Suprapubic skin (tissue), 4 donors: ENCODE results near the gene IKBKG.
"Not testable (repeated sequence)": the region's sequence is repeated elsewhere in the genome, so short reads cannot be mapped to it uniquely, and the experiment has no call there.

Source experiments
- CTCF ChIP-seq, 2 donors: fragments of 200-600 bp in 1 of 2; fragments of 450-650 bp in 1 of 2; sonication (generic) in 1 of 2; IDR thresholded peaks; one replicate each; pipeline ENCODE4 v1.5.1; 2016 to 2019; ENCODE audit warnings: antibody characterized with exemption in 2 of 2, mild to moderate bottlenecking in 1 of 2, moderate library complexity in 1 of 2
- EP300 ChIP-seq: sonication (generic); formaldehyde crosslinking; IDR thresholded peaks from one replicate; pipeline ENCODE4 v1.6.1; 2017; ENCODE audit warnings: antibody characterized with exemption
- POLR2A ChIP-seq, 2 donors: fragments of 450-650 bp; IDR thresholded peaks; one replicate each; pipeline ENCODE4 v1.6.1; 2017; ENCODE audit warnings: antibody characterized with exemption in 2 of 2, mild to moderate bottlenecking in 2 of 2, moderate library complexity in 2 of 2
- POLR2AphosphoS5 ChIP-seq, 3 donors: sonication (generic); formaldehyde crosslinking; IDR thresholded peaks; one replicate each; pipeline ENCODE4 v1.6.1; 2017; ENCODE audit warnings: antibody characterized with exemption in 3 of 3

- not testable (repeated sequence) for TF ChIP-seq CTCF (IDR thresholded peaks at IDR 0.05); EP300; POLR2A (IDR thresholded peaks at IDR 0.05); POLR2AphosphoS5 (IDR thresholded peaks at IDR 0.05)
These were observed 27.7 kb downstream of the IKBKG start for GRCh38 chrX:154575076-154575475.
